ENCODE measurements around the gene ZNF519.
"Not testable (repeated sequence)": the region's sequence is repeated elsewhere in the genome, so short reads cannot be mapped to it uniquely, and the experiment has no call there.

ZNF519 gene

GRCh38 chr18:14132271-14132700 is at the start of gene ZNF519:
TSS of gene ZNF519 (minus strand) at chr18:14132435. CDS start at chr18:14132277, 158 bp downstream.
- peak; percentile 93 to 95 for DNase-seq (ENCODE audit: low spot score in 2 of 2)

DNA sequence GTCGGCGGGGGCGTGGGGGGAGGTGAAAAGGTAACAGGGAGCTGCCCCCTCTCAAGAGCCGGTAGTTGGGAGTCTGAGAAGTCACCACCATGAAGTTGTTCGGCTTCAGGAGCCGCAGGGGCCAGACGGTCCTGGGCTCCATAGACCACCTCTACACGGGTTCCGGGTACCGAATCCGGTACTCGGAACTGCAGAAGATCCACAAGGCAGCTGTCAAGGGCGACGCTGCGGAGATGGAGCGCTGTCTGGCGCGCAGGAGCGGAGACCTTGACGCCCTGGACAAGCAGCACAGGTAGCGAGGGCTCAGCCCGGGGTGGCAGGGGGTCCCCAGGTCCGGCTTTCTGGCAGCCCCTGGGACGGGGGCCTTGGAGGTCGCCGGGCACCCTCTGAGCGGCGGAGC is 47.1 kb upstream of the ZNF519 start:
- DNase-seq (ENCODE audit: low spot score in 2 of 2): no peak
- Histone ChIP-seq H3K4me1 (no peaks in the 10 kb centered on the region; the same call in 1 of the 2 replicates), H3K36me3 (replicated peaks) (no peaks in the 10 kb centered on the region), H3K27me3 (ENCODE audit: low read depth) (no peaks in the 10 kb centered on the region), H3K9me3 (no peaks in the 10 kb centered on the region), H3K4me3 (peak overlapping the region; percentile 39)
- in situ Hi-C loops (cut with MboI; ENCODE audit: low sequenced_read_pairs): no loop called here

More at GRCh38 chr18:14132271-14132700, at the start of gene ZNF519:
- H3K9me3 ChIP-seq; H3K36me3 ChIP-seq (replicated peaks); in situ Hi-C loops (cut with MboI; ENCODE audit: low sequenced_read_pairs); H3K27me3 ChIP-seq (ENCODE audit: low read depth); H3K4me1 ChIP-seq: not testable (repeated sequence)
- H3K4me3 ChIP-seq: peak within 1 kb of the TSS; percentile 61

DNA sequence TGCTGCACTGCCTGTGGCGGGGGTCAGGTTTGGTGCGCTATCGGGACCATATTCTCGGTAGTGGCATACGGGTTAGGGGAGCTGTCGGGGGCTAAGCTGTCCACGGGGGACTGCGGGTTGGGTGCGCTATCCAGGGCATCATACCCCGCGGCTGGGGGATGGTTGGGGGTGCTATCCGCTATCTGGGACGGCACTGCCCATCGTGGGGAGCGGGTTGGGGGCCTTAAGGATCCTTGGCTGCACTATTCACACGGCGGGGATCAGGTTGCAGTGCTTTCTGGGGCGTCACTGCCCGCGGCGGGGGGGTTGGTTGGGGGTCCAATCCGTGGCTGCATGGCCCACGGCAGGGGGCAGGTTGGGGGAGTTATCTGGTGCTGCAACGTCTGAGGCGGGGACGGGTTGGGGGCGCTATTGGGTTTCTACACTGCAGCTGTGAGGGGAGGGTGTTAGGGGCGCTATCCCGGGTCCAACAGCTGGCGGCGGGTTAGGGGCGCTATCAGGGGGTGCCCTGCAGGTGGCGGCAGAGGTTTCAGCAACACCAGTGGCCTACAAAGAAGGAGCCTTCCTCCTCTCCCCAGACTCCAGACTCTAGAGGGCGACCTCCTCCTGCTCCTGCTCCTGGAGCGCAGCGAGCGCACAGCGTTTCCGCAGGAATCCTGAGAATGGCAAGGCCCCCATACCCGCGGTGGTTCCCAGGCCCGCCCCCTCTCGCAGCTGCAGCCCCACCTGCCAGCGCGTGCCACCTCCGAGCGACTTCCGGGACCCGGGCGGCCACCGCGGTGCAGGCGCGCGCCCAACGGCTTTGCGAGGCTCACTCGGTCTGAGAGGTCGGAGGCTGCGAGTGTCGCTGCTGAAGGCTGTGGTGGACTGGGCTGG is 46.3 kb upstream of the ZNF519 start:
- in situ Hi-C loops (cut with MboI; ENCODE audit: low sequenced_read_pairs); H3K27me3 ChIP-seq (ENCODE audit: low read depth); H3K4me1 ChIP-seq; H3K36me3 ChIP-seq (replicated peaks); H3K9me3 ChIP-seq: not testable (repeated sequence)
- peak; percentile 86 to 95 for DNase-seq (ENCODE audit: low spot score in 2 of 2)
- peak overlapping the region; percentile 39 for H3K4me3 ChIP-seq

DNA sequence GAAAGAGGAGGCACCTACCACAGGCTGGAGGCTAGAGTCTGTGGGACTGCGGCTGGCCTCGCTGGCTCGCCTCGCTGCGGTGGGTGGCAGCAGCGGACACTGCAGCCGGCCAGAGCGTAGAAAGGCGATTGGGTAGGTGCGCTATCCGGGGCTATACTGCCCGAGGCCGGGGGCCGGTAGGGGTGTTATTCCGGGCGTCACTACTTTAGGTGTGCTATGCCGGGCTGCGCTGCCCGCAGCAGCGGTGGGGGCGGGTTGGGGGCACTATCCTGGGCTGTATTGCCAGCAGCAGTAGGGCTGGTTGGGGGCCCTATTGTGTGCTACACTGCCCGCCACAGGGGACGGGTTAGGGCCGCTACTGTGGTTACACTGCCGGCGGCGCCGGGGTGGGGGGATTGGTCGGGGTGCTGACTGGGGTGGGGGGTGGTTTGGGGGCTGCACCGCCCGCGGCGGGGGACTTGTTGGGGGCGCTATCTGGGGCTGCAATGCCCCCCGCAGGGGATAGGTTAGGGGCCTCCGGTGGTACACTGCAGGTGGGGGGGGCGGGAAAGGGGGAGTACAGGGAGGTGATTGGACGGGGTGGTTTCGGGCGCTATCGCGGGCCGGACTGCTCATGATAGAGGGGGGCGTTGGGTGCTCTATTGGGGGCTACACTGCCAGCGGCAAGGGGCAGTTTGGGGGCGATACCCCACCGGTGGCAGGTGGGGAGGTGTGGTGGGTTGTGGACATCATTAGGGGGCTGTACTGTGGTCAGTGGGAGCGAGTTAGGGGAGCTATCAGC is 45.5 kb upstream of the ZNF519 start:
- in situ Hi-C loops (cut with MboI; ENCODE audit: low sequenced_read_pairs); DNase-seq (ENCODE audit: low spot score in 2 of 2); H3K4me3 ChIP-seq: not testable (repeated sequence)

GRCh38 chr18:14175404-14175803 is 43.2 kb upstream of the ZNF519 start:
- H3K36me3 ChIP-seq (replicated peaks); H3K4me3 ChIP-seq; H3K27me3 ChIP-seq (ENCODE audit: low read depth); H3K9me3 ChIP-seq; DNase-seq (ENCODE audit: low spot score in 2 of 2); H3K4me1 ChIP-seq; in situ Hi-C loops (cut with MboI; ENCODE audit: low sequenced_read_pairs): not testable (repeated sequence)

More for the DNA sequence above, 45.5 kb upstream of the ZNF519 start:
- not testable (repeated sequence) for H3K4me1 ChIP-seq; H3K9me3 ChIP-seq; H3K36me3 ChIP-seq (replicated peaks); H3K27me3 ChIP-seq (ENCODE audit: low read depth)

- in situ Hi-C loops (cut with MboI; ENCODE audit: low sequenced_read_pairs): no loop called here
- Histone ChIP-seq H3K36me3 (replicated peaks) (no peaks in the 10 kb centered on the region), H3K4me3 (no peak overlapping the region), H3K4me1 (no peaks in the 10 kb centered on the region), H3K9me3 (no peaks in the 10 kb centered on the region), H3K27me3 (ENCODE audit: low read depth) (no peaks in the 10 kb centered on the region)
- no peak for DNase-seq (ENCODE audit: low spot score in 2 of 2)
Measured at GRCh38 chr18:14174706-14175085, 42.5 kb upstream of the ZNF519 start.

GRCh38 chr18:14174002-14174705 is 41.9 kb upstream of the ZNF519 start:
- DNase-seq (ENCODE audit: low spot score in 2 of 2); H3K4me3 ChIP-seq; in situ Hi-C loops (cut with MboI; ENCODE audit: low sequenced_read_pairs); H3K27me3 ChIP-seq (ENCODE audit: low read depth); H3K36me3 ChIP-seq (replicated peaks); H3K9me3 ChIP-seq; H3K4me1 ChIP-seq: not testable (repeated sequence)

DNA sequence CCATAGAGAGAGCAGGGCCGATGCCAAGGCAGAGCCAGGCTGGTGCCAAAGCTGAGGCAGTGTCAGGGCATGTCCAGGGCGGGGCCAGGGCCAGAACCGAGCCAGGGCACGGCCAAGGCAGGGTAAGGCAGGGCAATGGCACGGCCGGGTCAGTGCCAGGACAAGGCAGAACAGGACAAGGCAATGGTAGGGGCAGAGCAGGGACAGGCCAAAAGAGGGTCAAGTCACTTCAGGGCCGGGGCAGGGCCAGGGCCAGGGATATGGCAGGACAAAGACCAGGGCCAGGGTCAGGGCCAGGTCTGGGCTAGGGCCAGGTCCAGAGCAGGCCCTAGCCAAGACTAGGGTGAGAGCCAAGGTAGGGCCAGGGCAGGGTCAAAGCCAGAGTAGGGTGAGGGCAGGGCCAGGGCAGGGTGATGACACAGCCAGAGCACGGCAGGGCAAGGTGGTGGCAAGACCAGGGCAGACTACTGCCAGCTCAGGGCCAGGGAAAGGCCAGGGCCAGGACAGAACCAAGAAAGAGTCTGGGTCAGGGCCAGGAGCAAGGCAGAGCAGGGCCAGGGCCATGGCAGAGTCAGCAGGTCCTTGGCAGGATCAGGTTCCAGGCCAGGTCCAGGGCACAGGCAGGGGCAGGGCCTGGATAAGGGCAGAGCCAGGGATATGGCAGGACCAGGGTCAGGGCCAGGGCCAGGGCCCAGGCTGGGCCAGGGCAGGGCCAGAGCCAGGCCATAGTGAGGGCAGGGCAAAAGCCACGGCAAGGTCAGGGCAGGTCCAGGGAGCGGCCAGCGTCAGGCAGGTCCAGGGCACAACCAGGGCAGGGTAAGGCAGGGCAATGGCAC is 41.1 kb upstream of the ZNF519 start:
- DNase-seq (ENCODE audit: low spot score in 2 of 2); H3K9me3 ChIP-seq; in situ Hi-C loops (cut with MboI; ENCODE audit: low sequenced_read_pairs): not testable (repeated sequence)

GRCh38 chr18:14172142-14173115 is 40.2 kb upstream of the ZNF519 start:
- H3K36me3 ChIP-seq (replicated peaks); DNase-seq (ENCODE audit: low spot score in 2 of 2); in situ Hi-C loops (cut with MboI; ENCODE audit: low sequenced_read_pairs); H3K9me3 ChIP-seq; H3K4me1 ChIP-seq; H3K27me3 ChIP-seq (ENCODE audit: low read depth); H3K4me3 ChIP-seq: not testable (repeated sequence)

More for the DNA sequence above, 41.1 kb upstream of the ZNF519 start:
- not testable (repeated sequence) for H3K27me3 ChIP-seq (ENCODE audit: low read depth); H3K36me3 ChIP-seq (replicated peaks); H3K4me3 ChIP-seq; H3K4me1 ChIP-seq

DNA sequence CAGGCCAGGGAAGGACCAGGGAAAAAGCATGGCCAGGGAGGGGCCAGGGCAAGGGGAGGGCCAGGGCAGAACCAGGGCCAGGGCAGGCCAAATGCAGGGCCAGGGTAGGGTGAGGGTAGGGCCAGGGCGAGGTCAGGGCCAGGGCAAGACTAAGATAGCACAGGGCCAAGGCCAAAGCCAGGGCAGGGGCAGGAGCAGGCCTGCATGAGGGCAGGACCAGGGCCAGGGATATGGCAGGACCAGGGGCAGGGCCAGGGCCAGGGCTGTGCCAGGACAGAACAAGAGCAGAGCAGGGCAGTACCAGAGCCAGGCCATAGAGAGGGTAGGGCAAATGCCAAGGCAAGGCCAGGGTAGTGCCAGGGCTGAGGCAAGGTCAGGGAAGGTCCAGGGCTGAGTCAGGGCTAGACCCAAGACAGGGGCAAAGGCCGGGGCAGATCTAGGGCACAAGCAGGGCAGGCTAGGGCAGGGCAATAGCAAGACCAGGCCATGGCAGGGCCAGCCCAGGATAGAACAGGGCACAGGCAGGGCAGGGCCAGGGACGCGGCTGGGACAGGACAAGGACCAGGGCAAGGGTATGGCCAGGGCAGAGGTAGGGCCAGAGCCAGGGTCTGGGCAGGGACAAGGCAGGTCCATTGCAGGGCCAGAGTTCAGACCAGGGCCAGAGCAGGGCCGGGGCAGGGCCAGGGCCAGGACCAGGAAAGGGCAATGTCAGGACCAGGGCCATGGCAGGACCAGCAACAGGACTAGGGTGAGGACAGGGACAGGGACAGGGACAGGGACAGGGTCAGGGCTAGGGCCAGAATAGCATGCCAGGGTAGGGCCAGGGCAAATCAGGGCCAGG is 39.3 kb upstream of the ZNF519 start:
- in situ Hi-C loops (cut with MboI; ENCODE audit: low sequenced_read_pairs): not testable (repeated sequence)

GRCh38 chr18:14170367-14171036 is 38.3 kb upstream of the ZNF519 start:
- H3K9me3 ChIP-seq; H3K4me1 ChIP-seq; H3K27me3 ChIP-seq (ENCODE audit: low read depth); H3K36me3 ChIP-seq (replicated peaks); DNase-seq (ENCODE audit: low spot score in 2 of 2); in situ Hi-C loops (cut with MboI; ENCODE audit: low sequenced_read_pairs); H3K4me3 ChIP-seq: not testable (repeated sequence)

More for the DNA sequence above, 39.3 kb upstream of the ZNF519 start:
- not testable (repeated sequence) for DNase-seq (ENCODE audit: low spot score in 2 of 2); H3K36me3 ChIP-seq (replicated peaks); H3K4me1 ChIP-seq; H3K9me3 ChIP-seq; H3K4me3 ChIP-seq; H3K27me3 ChIP-seq (ENCODE audit: low read depth)

All from HAP-1 (cell line).